Measurements from ENCODE around the gene OLFM1.

DNA sequence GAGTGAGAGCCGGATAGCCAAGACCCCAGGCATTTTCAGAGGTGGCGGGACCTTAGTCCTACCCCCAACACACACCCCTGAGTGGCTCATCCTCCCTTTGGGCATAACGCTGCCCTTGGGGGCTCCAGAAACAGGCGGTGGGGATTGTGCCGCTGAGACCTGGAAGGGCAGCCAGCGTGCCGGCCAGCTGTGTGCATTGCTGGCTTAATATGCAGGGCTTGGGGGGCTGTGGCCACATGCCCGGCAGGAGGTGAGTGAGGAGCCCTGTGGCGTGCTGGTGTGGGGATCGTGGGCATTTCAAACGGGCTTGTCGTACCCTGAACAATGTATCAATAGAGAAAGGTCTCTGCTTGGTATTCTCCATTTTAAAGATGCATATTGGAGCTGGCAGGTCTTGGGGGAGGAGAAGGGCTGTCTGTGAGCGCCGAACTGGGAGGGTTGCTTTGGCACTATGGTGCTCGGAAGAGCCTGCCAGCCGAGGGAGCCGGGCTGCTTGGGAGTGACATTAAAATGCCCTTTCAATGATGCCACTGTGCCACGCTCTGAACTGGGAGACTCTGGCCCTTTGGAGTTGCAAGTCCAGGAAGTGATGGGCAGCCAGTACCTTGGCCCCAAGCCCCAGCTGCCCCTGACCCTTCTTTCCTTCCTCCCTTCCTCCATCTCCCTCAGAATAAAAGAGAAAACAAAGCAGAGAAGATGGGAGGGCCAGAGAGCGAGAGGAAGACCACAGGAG, 11.2 kb upstream of the OLFM1 start:
- TF ChIP-seq, protein P1, sequence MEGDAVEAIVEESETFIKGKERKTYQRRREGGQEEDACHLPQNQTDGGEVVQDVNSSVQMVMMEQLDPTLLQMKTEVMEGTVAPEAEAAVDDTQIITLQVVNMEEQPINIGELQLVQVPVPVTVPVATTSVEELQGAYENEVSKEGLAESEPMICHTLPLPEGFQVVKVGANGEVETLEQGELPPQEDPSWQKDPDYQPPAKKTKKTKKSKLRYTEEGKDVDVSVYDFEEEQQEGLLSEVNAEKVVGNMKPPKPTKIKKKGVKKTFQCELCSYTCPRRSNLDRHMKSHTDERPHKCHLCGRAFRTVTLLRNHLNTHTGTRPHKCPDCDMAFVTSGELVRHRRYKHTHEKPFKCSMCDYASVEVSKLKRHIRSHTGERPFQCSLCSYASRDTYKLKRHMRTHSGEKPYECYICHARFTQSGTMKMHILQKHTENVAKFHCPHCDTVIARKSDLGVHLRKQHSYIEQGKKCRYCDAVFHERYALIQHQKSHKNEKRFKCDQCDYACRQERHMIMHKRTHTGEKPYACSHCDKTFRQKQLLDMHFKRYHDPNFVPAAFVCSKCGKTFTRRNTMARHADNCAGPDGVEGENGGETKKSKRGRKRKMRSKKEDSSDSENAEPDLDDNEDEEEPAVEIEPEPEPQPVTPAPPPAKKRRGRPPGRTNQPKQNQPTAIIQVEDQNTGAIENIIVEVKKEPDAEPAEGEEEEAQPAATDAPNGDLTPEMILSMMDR (conservative IDR thresholded peaks at IDR 0.05; ENCODE audit: low read depth, low read length) = no peak
- TF ChIP-seq EZH2 (IDR thresholded peaks at IDR 0.05; ENCODE audit: low read length, unreplicated experiment) (no peak), EZH2phosphoT487 (IDR thresholded peaks at IDR 0.05; ENCODE audit: borderline replicate concordance, low read length) (no peak)

Measured in PC-3 (cell line).